Fibroblast of upper back skin (primary cell): Measurements from ENCODE around the gene MGAT4A.

Source experiments
- DNase-seq: peaks from one replicate; pipeline ENCODE4 v3.0.0-alpha.2; 2013

The MGAT4A gene

GRCh38 chr2:98569915-98570314 is 161.0 kb downstream of the MGAT4A start:
- no peak for DNase-seq

GRCh38 chr2:98569197-98569793 is 161.6 kb downstream of the MGAT4A start:
- no peak for DNase-seq
